ENCODE results near the gene SPTBN5.

SPTBN5 gene

GRCh38 chr15:41893422-41894250 lies at the start of gene SPTBN5:
Gene SPTBN5 (minus strand): TSS chr15:41894053. CDS start chr15:41893497, 556 bp downstream.
- DNase-seq (ENCODE audit: low read depth) = no peak

GRCh38 chr15:41942886-41943285 lies 49.0 kb upstream of the SPTBN5 start:
- DNase-seq (ENCODE audit: low read depth) = no peak

- no peak for DNase-seq (ENCODE audit: low read depth)
Measured at GRCh38 chr15:41941644-41942415, 48.0 kb upstream of the SPTBN5 start.

GRCh38 chr15:41940441-41940857 lies 46.6 kb upstream of the SPTBN5 start:
- DNase-seq (ENCODE audit: low read depth) = peak; percentile 64

- DNase-seq (ENCODE audit: low read depth) = no peak
Measured at GRCh38 chr15:41939986-41940385, 46.1 kb upstream of the SPTBN5 start.

- DNase-seq (ENCODE audit: low read depth) = no peak
Measured at GRCh38 chr15:41937568-41937923, 43.7 kb upstream of the SPTBN5 start.

- no peak for DNase-seq (ENCODE audit: low read depth)
Measured at GRCh38 chr15:41936649-41937567, 43.1 kb upstream of the SPTBN5 start.

- no peak for DNase-seq (ENCODE audit: low read depth)
Measured at GRCh38 chr15:41936155-41936554, 42.3 kb upstream of the SPTBN5 start.

- no peak for DNase-seq (ENCODE audit: low read depth)
Measured at GRCh38 chr15:41935566-41936020, 41.7 kb upstream of the SPTBN5 start.

GRCh38 chr15:41934843-41935242 lies 41.0 kb upstream of the SPTBN5 start:
- DNase-seq (ENCODE audit: low read depth) = no peak

GRCh38 chr15:41933771-41934170 lies 39.9 kb upstream of the SPTBN5 start:
- DNase-seq (ENCODE audit: low read depth) = no peak

- DNase-seq (ENCODE audit: low read depth) = no peak
Measured at GRCh38 chr15:41933326-41933725, 39.5 kb upstream of the SPTBN5 start.

GRCh38 chr15:41932511-41933289 lies 38.8 kb upstream of the SPTBN5 start:
- DNase-seq (ENCODE audit: low read depth) = no peak

GRCh38 chr15:41932101-41932500 lies 38.2 kb upstream of the SPTBN5 start:
- no peak for DNase-seq (ENCODE audit: low read depth)

- DNase-seq (ENCODE audit: low read depth) = no peak
Measured at GRCh38 chr15:41930867-41931222, 37.0 kb upstream of the SPTBN5 start.

GRCh38 chr15:41930221-41930866 lies 36.5 kb upstream of the SPTBN5 start:
- DNase-seq (ENCODE audit: low read depth) = peak; percentile 94

GRCh38 chr15:41928637-41929620 lies 35.1 kb upstream of the SPTBN5 start:
- no peak for DNase-seq (ENCODE audit: low read depth)

GRCh38 chr15:41928100-41928499 lies 34.2 kb upstream of the SPTBN5 start:
- DNase-seq (ENCODE audit: low read depth) = no peak

- DNase-seq (ENCODE audit: low read depth) = no peak
Measured at GRCh38 chr15:41927536-41927935, 33.7 kb upstream of the SPTBN5 start.

Measured in amniotic epithelial cell (primary cell).